GM18907 (cell line): ENCODE data around the gene SBF1.
"Not testable (repeated sequence)": the region's sequence is repeated elsewhere in the genome, so short reads cannot be mapped to it uniquely, and the experiment has no call there.

ENCODE experiments used
- ATAC-seq: cut with Tn5 transposase; IDR thresholded peaks from one replicate; pipeline ENCODE4 v1.9.1; 2021; ENCODE audit warnings: mild to moderate bottlenecking, moderate library complexity; ENCODE audit not compliant: unreplicated experiment

SBF1 gene

GRCh38 chr22:50474710-50475651, at the start of gene SBF1:
SBF1 (minus strand) TSS chr22:50475035; CDS start chr22:50474840, 195 bp downstream.
- ATAC-seq, result peak; percentile 62

GRCh38 chr22:50523806-50524675, 49.2 kb upstream of the SBF1 start:
- ATAC-seq, result no peak

GRCh38 chr22:50523458-50523805, 48.6 kb upstream of the SBF1 start:
- ATAC-seq, result no peak

GRCh38 chr22:50522806-50523438, 48.1 kb upstream of the SBF1 start:
- ATAC-seq, result no peak

GRCh38 chr22:50522208-50522805, 47.5 kb upstream of the SBF1 start:
- ATAC-seq, result no peak

- no peak for ATAC-seq
Measured at GRCh38 chr22:50521710-50522109, 46.9 kb upstream of the SBF1 start.

GRCh38 chr22:50520826-50521453, 46.1 kb upstream of the SBF1 start:
- ATAC-seq, result no peak

- ATAC-seq, result not testable (repeated sequence)
Measured at GRCh38 chr22:50520184-50520583, 45.3 kb upstream of the SBF1 start.

- ATAC-seq, result no peak
Measured at GRCh38 chr22:50519151-50519550, 44.3 kb upstream of the SBF1 start.

- no peak for ATAC-seq
Measured at GRCh38 chr22:50518606-50519005, 43.8 kb upstream of the SBF1 start.

- no peak for ATAC-seq
Measured at GRCh38 chr22:50517495-50518260, 42.8 kb upstream of the SBF1 start.

GRCh38 chr22:50516891-50517290, 42.1 kb upstream of the SBF1 start:
- ATAC-seq, result no peak

GRCh38 chr22:50516068-50516467, 41.2 kb upstream of the SBF1 start:
- no peak for ATAC-seq

GRCh38 chr22:50513175-50513574, 38.3 kb upstream of the SBF1 start:
- no peak for ATAC-seq

- no peak for ATAC-seq
Measured at GRCh38 chr22:50508897-50509296, 34.1 kb upstream of the SBF1 start.

GRCh38 chr22:50507991-50508884, 33.4 kb upstream of the SBF1 start, which contains the start of gene NCAPH2:
NCAPH2 (plus strand) TSS chr22:50508224; CDS start chr22:50508338, 114 bp downstream.
- ATAC-seq, result peak; percentile 76

- ATAC-seq, result peak; percentile 50
Measured at GRCh38 chr22:50507421-50507990, 32.7 kb upstream of the SBF1 start, which contains the start of gene LMF2. LMF2 (minus strand) TSS chr22:50507702; CDS start chr22:50507675, 27 bp downstream.
